K562 (cell line): ENCODE data around the gene LEO1. TPM values are rescaled to one million over a fixed set of nuclear protein-coding genes. Genes with fewer than 3 reads are reported as not detected.

Source experiments
- ATAC-seq: fragments of 200-7000 bp; cut with Tn5 transposase; 3 replicates; pipeline ENCODE4 v1.9.1; 2020; ENCODE audit warnings: moderate library complexity
- BruUV-seq: library from RNA; stranded (reverse); fragments of 400-500 nt; replicated peaks from 2 replicates; lab custom pipeline; 2021; lab: Mats Ljungman, UMichigan
- CTCF ChIA-PET: fragments of 300-600 bp; formaldehyde crosslinking; extraction: SDS; loops from one replicate; lab custom pipeline; 2021; ENCODE audit warnings: low intra/inter-chr PET ratio; lab: Yijun Ruan, JAX
- POLR2A ChIA-PET: fragments of 300-600, 350-650 bp; sonication (Branson Sonifier 250); formaldehyde crosslinking; extraction: SDS; loops from one replicate; lab custom pipeline; 2021; ENCODE audit warnings: antibody characterized with exemption, inconsistent platforms; lab: Yijun Ruan, JAX
- DNase-seq, 4 experiments: peaks; one replicate each; pipeline versions ENCODE4 v3.0.0 to v3.0.0-alpha.2; 2011 to 2018; ENCODE audit warnings: low spot score in 3 of 4, mixed read lengths in 3 of 4; ENCODE audit errors: extremely low read depth in 1 of 4
- FAIRE-seq: peaks from 2 replicates; lab custom pipeline; 2011; peaks lifted over from hg19 to GRCh38; lab: Jason Lieb, UNC
- H2AFZ ChIP-seq: 2 replicates; pipeline ENCODE4 v1.6.0; 2011; ENCODE audit warnings: low read depth, low read length, control low read depth, inconsistent platforms
- H3K27ac ChIP-seq: fragments of 200-600 bp; 3 replicates; pipeline ENCODE4 v1.8.0; 2011; ENCODE audit warnings: low read depth, mild to moderate bottlenecking, control low read depth, inconsistent platforms, low read length, moderate library complexity, mixed read lengths; ENCODE audit errors: extremely low read depth
- H3K27me3 ChIP-seq, 2 experiments: fragments of 300-600 bp in 1 of 2; 2 replicates in 1 of 2; 3 replicates in 1 of 2; pipeline versions ENCODE4 v1.6.0 to v1.8.0; 2011; ENCODE audit warnings: inconsistent platforms in 2 of 2, low read length in 2 of 2, mild to moderate bottlenecking in 1 of 2, mixed read lengths in 1 of 2, moderate library complexity in 1 of 2; ENCODE audit not compliant: control insufficient read depth in 2 of 2, insufficient read depth in 2 of 2
- H3K36me3 ChIP-seq: fragments of 300-600 bp; 3 replicates; pipeline ENCODE4 v1.8.0; 2011; ENCODE audit warnings: mild to moderate bottlenecking, low read length, inconsistent platforms; ENCODE audit not compliant: control insufficient read depth, insufficient read depth
- H3K4me1 ChIP-seq, 2 experiments: fragments of 200-600 bp in 1 of 2; replicated peaks in 1 of 2; 2 replicates in 1 of 2; 3 replicates in 1 of 2; pipeline versions ENCODE4 v1.5.1 to v1.8.0; 2011; ENCODE audit warnings: inconsistent platforms in 2 of 2, low read length in 2 of 2, mild to moderate bottlenecking in 1 of 2, mixed read lengths in 1 of 2, moderate library complexity in 1 of 2; ENCODE audit not compliant: control insufficient read depth in 2 of 2, insufficient read depth in 2 of 2
- H3K4me2 ChIP-seq: 2 replicates; pipeline ENCODE4 v1.6.1; 2011; ENCODE audit warnings: low read length, control low read depth, inconsistent platforms, mixed read lengths; ENCODE audit not compliant: insufficient read depth
- H3K4me3 ChIP-seq: fragments of 200-600 bp; sonication (generic), shearing (Covaris generic); 2 replicates; pipeline ENCODE4 v1.5.1; 2016; ENCODE audit warnings: control low read depth, inconsistent platforms
- H3K79me2 ChIP-seq: fragments of 200-600 bp; 3 replicates; pipeline ENCODE4 v1.8.0; 2011; ENCODE audit warnings: low read length, inconsistent platforms; ENCODE audit not compliant: control insufficient read depth, insufficient read depth
- H3K9ac ChIP-seq, 2 experiments: 2 replicates each; pipeline versions ENCODE4 v1.6.0 to v1.6.1; 2011; ENCODE audit warnings: low read depth in 2 of 2, low read length in 2 of 2, control low read depth in 1 of 2, inconsistent platforms in 1 of 2, mild to moderate bottlenecking in 1 of 2, mixed read lengths in 1 of 2; ENCODE audit not compliant: insufficient read depth in 1 of 2
- H3K9me1 ChIP-seq: one replicate; pipeline ENCODE4 v1.6.0; 2011; ENCODE audit warnings: inconsistent platforms, mild to moderate bottlenecking, low read length, moderate library complexity; ENCODE audit not compliant: control insufficient read depth, insufficient read depth
- H3K9me3 ChIP-seq: replicated peaks from 2 replicates; pipeline ENCODE4 v1.5.1; 2011; ENCODE audit warnings: low read depth, low read length, inconsistent platforms; ENCODE audit not compliant: control insufficient read depth, insufficient read depth
- H4K20me1 ChIP-seq: replicated peaks from 2 replicates; pipeline ENCODE4 v1.6.1; 2011; ENCODE audit warnings: low read length, inconsistent platforms, mixed read lengths; ENCODE audit not compliant: control insufficient read depth, insufficient read depth
- CGGBP1 ChIP-seq: fragments of 250-450 bp; sonication (Bioruptor Pico); IDR thresholded peaks from 2 replicates; pipeline ENCODE4 v1.9.0; 2021; ENCODE audit warnings: mild to moderate bottlenecking
- CREB1 ChIP-seq, 2 experiments: sonication (generic) in 1 of 2; formaldehyde crosslinking in 1 of 2; IDR thresholded peaks; 2 replicates each; pipeline versions ENCODE4 v1.6.1 to v1.8.0; 2012 to 2022; ENCODE audit warnings: inconsistent platforms in 1 of 2, mild to moderate bottlenecking in 1 of 2, missing genetic modification reagents in 1 of 2, moderate library complexity in 1 of 2
- FOXP4 ChIP-seq: sonication (generic); formaldehyde crosslinking; IDR thresholded peaks from 2 replicates; pipeline ENCODE4 v1.8.0; 2022; ENCODE audit warnings: mild to moderate bottlenecking, missing genetic modification reagents, borderline replicate concordance
- GABPA ChIP-seq: fragments of 200-800 bp; sonication (Bioruptor generic); conservative IDR thresholded peaks from 2 replicates; pipeline ENCODE4 v1.6.1; 2016; ENCODE audit warnings: low read depth, missing genetic modification characterization, missing compliant biosample characterization
- HCFC1 ChIP-seq: IDR thresholded peaks from 2 replicates; pipeline ENCODE4 v1.6.1; 2012; ENCODE audit warnings: low read depth, low read length, improper control_type of control experiment
- HSF4 ChIP-seq: fragments of 250-450 bp; sonication (Bioruptor Pico); IDR thresholded peaks from 2 replicates; pipeline ENCODE4 v2.1.2; 2022; ENCODE audit warnings: mild to moderate bottlenecking, moderate library complexity, borderline replicate concordance
- LARP7 ChIP-seq: fragments of 450-650 bp; IDR thresholded peaks from 2 replicates; pipeline ENCODE4 v1.6.1; 2016
- MAFK ChIP-seq: IDR thresholded peaks from 2 replicates; pipeline ENCODE4 v1.6.1; 2011; ENCODE audit warnings: low read length, improper control_type of control experiment
- MCM5 ChIP-seq: fragments of 450-650 bp; IDR thresholded peaks from 2 replicates; pipeline ENCODE4 v1.6.1; 2016; ENCODE audit warnings: low read depth
- NFE2 ChIP-seq: IDR thresholded peaks from 2 replicates; pipeline ENCODE4 v1.6.1; 2014; ENCODE audit warnings: antibody characterized with exemption, low read depth
- SRSF1 ChIP-seq: fragments of 200-400 bp; formaldehyde crosslinking; IDR thresholded peaks from 2 replicates; pipeline ENCODE4 v1.6.1; 2017; ENCODE audit warnings: mild to moderate bottlenecking, low read depth, low read length, moderate library complexity
- TOE1 ChIP-seq, 2 experiments: fragments of 450-650 bp in 1 of 2; sonication (generic) in 1 of 2; formaldehyde crosslinking in 1 of 2; IDR thresholded peaks; 2 replicates each; pipeline versions ENCODE4 v1.7.1 to v1.8.0; 2016 to 2022; ENCODE audit warnings: borderline replicate concordance in 2 of 2, mild to moderate bottlenecking in 2 of 2, antibody characterized with exemption in 1 of 2, inconsistent platforms in 1 of 2, low read depth in 1 of 2, missing genetic modification reagents in 1 of 2, moderate library complexity in 1 of 2
- ZFX ChIP-seq: sonication (generic); formaldehyde crosslinking; IDR thresholded peaks from 2 replicates; pipeline ENCODE4 v1.8.0; 2022; ENCODE audit warnings: mild to moderate bottlenecking, missing genetic modification reagents, moderate library complexity
- ZNF431 ChIP-seq: sonication (generic); formaldehyde crosslinking; IDR thresholded peaks from 2 replicates; pipeline ENCODE4 v1.8.0; 2022; ENCODE audit warnings: mild to moderate bottlenecking, missing genetic modification reagents
- ZNF511 ChIP-seq: sonication (generic); formaldehyde crosslinking; IDR thresholded peaks from 2 replicates; pipeline ENCODE4 v1.8.0; 2022; ENCODE audit warnings: mild to moderate bottlenecking, missing genetic modification reagents
- WGBS: fragments of 100-300 bp; shearing (Covaris generic); methylation state at CpG from one replicate; pipeline ENCODE4 v1.1.6; 2016; ENCODE audit warnings: low coverage, mixed read lengths; ENCODE audit not compliant: insufficient coverage; ENCODE audit errors: missing lambda C conversion rate; 5-methylcytosine and 5-hydroxymethylcytosine counted together
- in situ Hi-C: fragments of 300-500 bp; cut with MboI; formaldehyde crosslinking; loops from 4 replicates; pipeline ENCODE4 v1.15.0; 2018; ENCODE audit warnings: inconsistent platforms, mixed read lengths
- intact Hi-C: fragments of 100-400 bp; cut with micrococcal nuclease; formaldehyde crosslinking; loops from 2 replicates; pipeline ENCODE4 v1.14.2; 2022
- polyA plus RNA-seq, 8 experiments: library from polyadenylated mRNA; depleted of rRNA in 4 of 8; stranded (reverse) in 5 of 8; unstranded in 3 of 8; fragments of >200 nt; fragmentation: Nextera tagmentation in 2 of 8; fragmentation: Illumina TruSeq in 1 of 8; extraction: Ambion mirVana in 2 of 8; extraction: Trizol in 1 of 8; gene quantifications; 2 replicates each; pipeline versions ENCODE4 v1.2.1 to v1.2.3, GENCODE V29; 2011 to 2014; ENCODE audit warnings: inconsistent platforms in 1 of 8, missing spikeins in 1 of 8
- total RNA-seq, 7 experiments: library from RNA; depleted of rRNA in 6 of 7; stranded (reverse); fragments of >200 nt in 6 of 7; fragmentation: Illumina TruSeq in 2 of 7; extraction: Trizol in 2 of 7; gene quantifications; 2 replicates each; pipeline versions ENCODE4 v1.2.1 to v1.2.3, GENCODE V29; 2011 to 2021; ENCODE audit warnings: low replicate concordance in 1 of 7

LEO1 gene
- total and polyA plus RNA-seq, 9 of the 15 experiments (the other 6 are each of a cell fraction or from before 2014, with no cell fraction given) = 8.4 to 48.3 (median 37.9) TPM

GRCh38 chr15:52019394-52020220 is 48.0 kb upstream of the LEO1 start (continued):
- TF ChIP-seq FOXP4 = no peak
- TF ChIP-seq SRSF1 = no peak

- TSS peak; percentile 90 for BruUV-seq
- in situ Hi-C loops (no loop called here), intact Hi-C loops (no loop called here)
- FAIRE-seq (peak; percentile 54), DNase-seq (peak; percentile 97), ATAC-seq (peak; percentile 68)
- Histone ChIP-seq H3K4me1 (peaks cover 15 to 28% of the 10 kb centered on the region in 2 experiments; a peak in 4 of 5 replicates), H2AFZ (peak within 1 kb of the TSS; percentile 90), H3K27me3 (no peaks in the 10 kb centered on the region), H3K4me3 (peak within 1 kb of the TSS; percentile 78), H3K4me2 (peak within 1 kb of the TSS; percentile 94), H3K27ac (peak within 1 kb of the TSS; percentile 97), H3K9me1 (no peaks in the 10 kb centered on the region), H3K79me2 (peaks cover 49% of the 10 kb centered on the region), H3K36me3 (peaks cover 7% of the 10 kb centered on the region; the same call in 2 of the 3 replicates), H4K20me1 (no peaks in the 10 kb centered on the region), H3K9ac (peak within 1 kb of the TSS; percentile 96 to 98), H3K9me3 (no peaks in the 10 kb centered on the region)
- 4% methylated on average over 39 of the region's 59 CpGs for WGBS
- ChIA-PET POLR2A (interaction anchor here (0.8 to 1.7 kb wide), 2 partner anchors 9 to 13 kb away, joined by 3 to 9 read pairs; no protein-coding TSS in a partner anchor), CTCF (no interaction called here)
- TF ChIP-seq ZFX (CRISPR knock-in tag) (peak; percentile 83), GABPA (peak; percentile 30; the same call in 1 of the 2 replicates), HCFC1 (0 out of 2 replicates have a peak, but pooled peaks have one; percentile 28), ZNF511 (no peak; the same call in 1 of the 2 replicates), LARP7 (no peak), MCM5 (no peak), TOE1 (IDR thresholded peaks at IDR 0.05; ENCODE audit: borderline replicate concordance) (peak; percentile 73), TOE1 (CRISPR knock-in tag; IDR thresholded peaks at IDR 0.05; ENCODE audit: borderline replicate concordance, low read depth) (peak; percentile 19; the same call in 1 of the 2 replicates), ZNF431 (CRISPR knock-in tag) (peak; percentile 49; the same call in 1 of the 2 replicates), HSF4 (CRISPR knock-in tag) (no peak), CGGBP1 (peak; percentile 92; the same call in 1 of the 2 replicates), MAFK (0 out of 2 replicates have a peak, but pooled peaks have one; percentile 4), NFE2 (peak; percentile 47; the same call in 1 of the 2 replicates), CREB1 (IDR thresholded peaks at IDR 0.05) (peak; percentile 94), CREB1 (CRISPR knock-in tag; IDR thresholded peaks at IDR 0.05) (peak; percentile 93)
These were observed 47.3 kb upstream of the LEO1 start, which contains the start of gene MAPK6 for GRCh38 chr15:52018693-52019393. Gene MAPK6 (plus strand): TSS chr15:52019219. CDS start chr15:52046461, 27,242 bp downstream.
